ENCODE results near the gene ERVFRD-1.

The ERVFRD-1 gene

DNA sequence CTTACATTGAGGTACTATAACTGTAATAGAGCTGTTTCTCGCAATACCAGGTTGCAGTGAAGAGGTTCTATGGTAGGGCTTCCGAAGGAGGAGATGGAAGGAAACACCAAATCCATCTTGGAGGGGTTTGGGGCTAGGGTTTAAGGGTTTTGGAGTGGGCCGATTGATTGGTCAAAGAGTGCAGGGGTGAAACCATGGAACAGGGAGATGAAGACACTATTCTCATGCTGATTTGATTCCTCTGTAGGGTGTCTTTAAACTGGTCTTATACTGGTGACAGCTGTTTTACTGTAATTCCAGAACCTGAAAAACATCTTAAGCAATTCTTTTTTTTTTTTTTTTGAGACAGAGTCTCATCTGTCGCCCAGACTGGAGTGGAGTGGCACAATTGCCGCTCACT lies 10.1 kb downstream of the ERVFRD-1 start:
- Histone ChIP-seq H2AFZ (ENCODE audit: low read length) (no peak overlapping the region), H4K20me1 (ENCODE audit: insufficient read depth, low read length, poor library complexity, severe bottlenecking) (peaks cover 13% of the 10 kb centered on the region), H3K27me3 (ENCODE audit: insufficient read depth, low read length, poor library complexity, severe bottlenecking) (no peaks in the 10 kb centered on the region), H3K9ac (ENCODE audit: low read depth, low read length, poor library complexity, severe bottlenecking) (no peak overlapping the region), H3K9me2 (replicated peaks; ENCODE audit: low read depth, low read length) (no peaks in the 10 kb centered on the region), H3K9me3 (ENCODE audit: insufficient read depth, low read depth, low read length) (0 out of 2 replicates have a peak, but pooled peaks cover 3% of the 10 kb centered on the region), H3K4me3 (ENCODE audit: low read length, poor library complexity, severe bottlenecking) (no peak overlapping the region), H3K36me3 (ENCODE audit: insufficient read depth, low read length) (no peaks in the 10 kb centered on the region), H3K4me1 (ENCODE audit: insufficient read depth, low read length, poor library complexity, severe bottlenecking) (peaks cover 50% of the 10 kb centered on the region), H3F3A (ENCODE audit: low read depth) (no peaks in the 10 kb centered on the region), H3K79me2 (ENCODE audit: insufficient read depth, low read length) (peaks cover 100% of the 10 kb centered on the region), H3K4me2 (ENCODE audit: low read depth, low read length, poor library complexity, severe bottlenecking) (no peak overlapping the region)
- TF ChIP-seq EZH2phosphoT487 (IDR thresholded peaks at IDR 0.05; ENCODE audit: borderline replicate concordance), result no peak
- TF ChIP-seq, protein P1, sequence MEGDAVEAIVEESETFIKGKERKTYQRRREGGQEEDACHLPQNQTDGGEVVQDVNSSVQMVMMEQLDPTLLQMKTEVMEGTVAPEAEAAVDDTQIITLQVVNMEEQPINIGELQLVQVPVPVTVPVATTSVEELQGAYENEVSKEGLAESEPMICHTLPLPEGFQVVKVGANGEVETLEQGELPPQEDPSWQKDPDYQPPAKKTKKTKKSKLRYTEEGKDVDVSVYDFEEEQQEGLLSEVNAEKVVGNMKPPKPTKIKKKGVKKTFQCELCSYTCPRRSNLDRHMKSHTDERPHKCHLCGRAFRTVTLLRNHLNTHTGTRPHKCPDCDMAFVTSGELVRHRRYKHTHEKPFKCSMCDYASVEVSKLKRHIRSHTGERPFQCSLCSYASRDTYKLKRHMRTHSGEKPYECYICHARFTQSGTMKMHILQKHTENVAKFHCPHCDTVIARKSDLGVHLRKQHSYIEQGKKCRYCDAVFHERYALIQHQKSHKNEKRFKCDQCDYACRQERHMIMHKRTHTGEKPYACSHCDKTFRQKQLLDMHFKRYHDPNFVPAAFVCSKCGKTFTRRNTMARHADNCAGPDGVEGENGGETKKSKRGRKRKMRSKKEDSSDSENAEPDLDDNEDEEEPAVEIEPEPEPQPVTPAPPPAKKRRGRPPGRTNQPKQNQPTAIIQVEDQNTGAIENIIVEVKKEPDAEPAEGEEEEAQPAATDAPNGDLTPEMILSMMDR (conservative IDR thresholded peaks at IDR 0.05; ENCODE audit: low read length), result no peak

DNA sequence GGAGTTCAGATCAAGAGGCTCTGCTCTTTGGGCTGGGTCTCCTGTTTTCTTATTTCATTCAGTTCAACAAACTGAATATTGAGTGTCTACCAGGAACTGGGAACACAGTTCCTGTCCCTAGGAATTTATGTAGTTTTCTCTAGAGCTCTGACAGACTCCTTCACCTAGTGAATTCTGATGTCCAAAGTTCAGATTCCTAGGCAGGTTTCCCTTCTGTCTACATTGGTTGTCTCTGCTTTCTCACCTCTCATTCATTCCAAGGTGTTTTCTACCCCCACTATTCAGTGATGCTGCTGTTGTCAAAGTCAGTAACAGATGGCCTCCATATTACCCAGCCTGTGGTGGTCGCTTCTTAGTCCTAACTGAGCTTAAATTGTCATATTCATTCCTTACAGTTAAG lies 13.5 kb downstream of the ERVFRD-1 start:
- Histone ChIP-seq H4K20me1 (ENCODE audit: insufficient read depth, low read length, poor library complexity, severe bottlenecking) (peaks cover 27% of the 10 kb centered on the region), H3K4me2 (ENCODE audit: low read depth, low read length, poor library complexity, severe bottlenecking) (peak overlapping the region; percentile 92), H3K9me2 (replicated peaks; ENCODE audit: low read depth, low read length) (no peaks in the 10 kb centered on the region), H3K4me3 (ENCODE audit: low read length, poor library complexity, severe bottlenecking) (peak overlapping the region; percentile 29), H3K79me2 (ENCODE audit: insufficient read depth, low read length) (peaks cover 89% of the 10 kb centered on the region), H3K36me3 (ENCODE audit: insufficient read depth, low read length) (no peaks in the 10 kb centered on the region), H3F3A (ENCODE audit: low read depth) (no peaks in the 10 kb centered on the region), H2AFZ (ENCODE audit: low read length) (no peak overlapping the region), H3K9me3 (ENCODE audit: insufficient read depth, low read depth, low read length) (0 out of 2 replicates have a peak, but pooled peaks cover 3% of the 10 kb centered on the region), H3K4me1 (ENCODE audit: insufficient read depth, low read length, poor library complexity, severe bottlenecking) (peaks cover 41% of the 10 kb centered on the region), H3K27me3 (ENCODE audit: insufficient read depth, low read length, poor library complexity, severe bottlenecking) (no peaks in the 10 kb centered on the region), H3K9ac (ENCODE audit: low read depth, low read length, poor library complexity, severe bottlenecking) (peak overlapping the region; percentile 34)
- TF ChIP-seq, protein P1 (conservative IDR thresholded peaks at IDR 0.05; ENCODE audit: low read length), result no peak

DNA sequence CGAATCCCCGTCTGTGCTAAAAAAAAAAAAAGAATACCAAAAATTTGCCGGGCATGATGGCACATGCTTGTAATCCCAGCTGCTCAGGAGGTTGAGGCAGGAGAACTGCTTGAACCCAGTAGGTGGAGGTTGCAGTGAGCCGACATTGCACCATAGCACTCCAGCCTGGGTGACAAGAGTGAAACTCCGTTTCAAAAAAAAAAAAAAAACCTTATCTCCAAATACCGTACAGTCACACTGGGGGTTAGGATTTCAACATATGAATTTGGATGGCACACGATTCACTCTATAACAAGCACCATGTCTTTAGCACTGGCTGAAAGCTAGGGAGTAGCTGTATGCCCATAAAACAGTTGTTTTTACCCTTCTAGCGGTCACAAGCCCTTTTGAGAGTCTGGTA lies 14.0 kb downstream of the ERVFRD-1 start:
- 0 out of 2 replicates have a peak, but pooled peaks cover 3% of the 10 kb centered on the region for H3K9me3 ChIP-seq (ENCODE audit: insufficient read depth, low read depth, low read length)
- H3F3A ChIP-seq (ENCODE audit: low read depth), result no peaks in the 10 kb centered on the region
- peak overlapping the region; percentile 41 for H3K4me3 ChIP-seq (ENCODE audit: low read length, poor library complexity, severe bottlenecking)
- no peak for TF ChIP-seq EZH2phosphoT487 (IDR thresholded peaks at IDR 0.05; ENCODE audit: borderline replicate concordance)
- TF ChIP-seq, protein P1 (conservative IDR thresholded peaks at IDR 0.05; ENCODE audit: low read length), result no peak
- peaks cover 23% of the 10 kb centered on the region for H4K20me1 ChIP-seq (ENCODE audit: insufficient read depth, low read length, poor library complexity, severe bottlenecking)
- H3K9me2 ChIP-seq (replicated peaks; ENCODE audit: low read depth, low read length), result no peaks in the 10 kb centered on the region
- H3K36me3 ChIP-seq (ENCODE audit: insufficient read depth, low read length), result no peaks in the 10 kb centered on the region
- peaks cover 84% of the 10 kb centered on the region for H3K79me2 ChIP-seq (ENCODE audit: insufficient read depth, low read length)
- no peak overlapping the region for H2AFZ ChIP-seq (ENCODE audit: low read length)
- H3K4me2 ChIP-seq (ENCODE audit: low read depth, low read length, poor library complexity, severe bottlenecking), result peak overlapping the region; percentile 92
- H3K27me3 ChIP-seq (ENCODE audit: insufficient read depth, low read length, poor library complexity, severe bottlenecking), result no peaks in the 10 kb centered on the region
- peaks cover 41% of the 10 kb centered on the region for H3K4me1 ChIP-seq (ENCODE audit: insufficient read depth, low read length, poor library complexity, severe bottlenecking)
- peak overlapping the region; percentile 34 for H3K9ac ChIP-seq (ENCODE audit: low read depth, low read length, poor library complexity, severe bottlenecking)

All from Loucy (cell line).